Upper lobe of left lung (tissue), 4 donors: ENCODE data around the gene DDX31.

ENCODE experiments used
- POLR2A ChIP-seq, 4 donors: fragments of 450-650 bp; IDR thresholded peaks; one replicate each; pipeline ENCODE4 v1.5.1; 2016 to 2017; ENCODE audit warnings: antibody characterized with exemption in 4 of 4, mild to moderate bottlenecking in 2 of 4
- TF ChIP-seq, protein P1 (sequence below), 6 experiments: fragments of 450-650 bp in 4 of 6; fragments of 200-600 bp in 2 of 6; sonication (generic) in 2 of 6; IDR thresholded peaks; one replicate each; pipeline ENCODE4 v1.5.1; 2016 to 2019; ENCODE audit warnings: antibody characterized with exemption in 6 of 6

DNA sequence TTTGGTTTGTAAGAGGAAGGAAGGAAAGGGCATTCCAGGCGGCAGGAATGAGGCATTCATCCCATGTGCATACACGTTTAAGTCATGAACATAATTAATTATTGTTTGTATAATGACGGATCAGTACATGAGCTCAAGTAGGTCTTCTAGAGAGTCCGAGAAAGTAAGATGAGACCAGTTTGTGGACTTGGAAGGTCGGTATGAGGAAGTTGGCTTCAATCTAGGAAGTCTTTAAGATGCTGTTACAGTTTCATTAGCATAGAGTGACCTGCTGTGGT lies 2.6 kb upstream of the DDX31 start:
- TF ChIP-seq, protein P1, sequence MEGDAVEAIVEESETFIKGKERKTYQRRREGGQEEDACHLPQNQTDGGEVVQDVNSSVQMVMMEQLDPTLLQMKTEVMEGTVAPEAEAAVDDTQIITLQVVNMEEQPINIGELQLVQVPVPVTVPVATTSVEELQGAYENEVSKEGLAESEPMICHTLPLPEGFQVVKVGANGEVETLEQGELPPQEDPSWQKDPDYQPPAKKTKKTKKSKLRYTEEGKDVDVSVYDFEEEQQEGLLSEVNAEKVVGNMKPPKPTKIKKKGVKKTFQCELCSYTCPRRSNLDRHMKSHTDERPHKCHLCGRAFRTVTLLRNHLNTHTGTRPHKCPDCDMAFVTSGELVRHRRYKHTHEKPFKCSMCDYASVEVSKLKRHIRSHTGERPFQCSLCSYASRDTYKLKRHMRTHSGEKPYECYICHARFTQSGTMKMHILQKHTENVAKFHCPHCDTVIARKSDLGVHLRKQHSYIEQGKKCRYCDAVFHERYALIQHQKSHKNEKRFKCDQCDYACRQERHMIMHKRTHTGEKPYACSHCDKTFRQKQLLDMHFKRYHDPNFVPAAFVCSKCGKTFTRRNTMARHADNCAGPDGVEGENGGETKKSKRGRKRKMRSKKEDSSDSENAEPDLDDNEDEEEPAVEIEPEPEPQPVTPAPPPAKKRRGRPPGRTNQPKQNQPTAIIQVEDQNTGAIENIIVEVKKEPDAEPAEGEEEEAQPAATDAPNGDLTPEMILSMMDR (IDR thresholded peaks at IDR 0.05): peak in 1 of 6 experiments; percentile 53
- TF ChIP-seq POLR2A (IDR thresholded peaks at IDR 0.05): no peak
